NCI-H345 treated with DMSO at 0.1 percent for 48 hours (cell line): ENCODE data around the gene NPTX2.

ENCODE experiments used
- DNase-seq: peaks from one replicate; lab custom pipeline; 2025; ENCODE audit not compliant: unreplicated experiment; lab: John Stamatoyannopoulos, UW

Gene NPTX2

DNA sequence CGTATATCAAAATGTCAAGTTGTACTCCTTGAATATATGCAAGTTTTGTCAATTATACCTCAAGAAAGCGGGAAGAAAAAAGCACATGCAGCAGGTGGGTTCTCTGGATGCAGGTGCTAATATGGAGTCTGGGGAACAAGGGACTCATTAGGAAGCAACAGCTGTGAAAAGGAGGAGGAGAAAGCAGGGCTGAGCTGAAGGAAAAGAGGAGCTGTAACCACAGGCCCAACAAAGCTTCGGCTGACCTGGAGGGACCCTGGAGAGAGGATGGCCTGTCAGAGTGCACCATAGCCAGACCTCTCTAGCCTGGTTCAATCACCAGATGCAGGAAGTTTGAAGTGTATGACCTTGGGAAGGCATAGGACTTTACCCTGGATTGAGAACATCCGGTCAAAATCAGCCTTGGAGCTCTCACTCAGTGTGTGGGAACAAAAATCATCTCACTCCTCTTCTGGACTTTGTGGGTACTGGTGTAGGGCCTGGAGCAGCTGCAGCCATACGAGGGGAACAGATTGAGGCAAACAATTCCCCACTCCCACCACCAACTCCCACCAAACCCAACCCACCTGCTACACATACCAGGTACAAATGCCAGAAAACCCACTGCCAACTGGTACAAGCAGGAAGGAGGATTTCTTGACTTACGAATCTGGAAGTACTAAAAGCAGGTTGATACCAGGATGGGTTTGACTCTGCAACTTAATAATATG, 36.7 kb downstream of the NPTX2 start:
- DNase-seq: no peak

DNA sequence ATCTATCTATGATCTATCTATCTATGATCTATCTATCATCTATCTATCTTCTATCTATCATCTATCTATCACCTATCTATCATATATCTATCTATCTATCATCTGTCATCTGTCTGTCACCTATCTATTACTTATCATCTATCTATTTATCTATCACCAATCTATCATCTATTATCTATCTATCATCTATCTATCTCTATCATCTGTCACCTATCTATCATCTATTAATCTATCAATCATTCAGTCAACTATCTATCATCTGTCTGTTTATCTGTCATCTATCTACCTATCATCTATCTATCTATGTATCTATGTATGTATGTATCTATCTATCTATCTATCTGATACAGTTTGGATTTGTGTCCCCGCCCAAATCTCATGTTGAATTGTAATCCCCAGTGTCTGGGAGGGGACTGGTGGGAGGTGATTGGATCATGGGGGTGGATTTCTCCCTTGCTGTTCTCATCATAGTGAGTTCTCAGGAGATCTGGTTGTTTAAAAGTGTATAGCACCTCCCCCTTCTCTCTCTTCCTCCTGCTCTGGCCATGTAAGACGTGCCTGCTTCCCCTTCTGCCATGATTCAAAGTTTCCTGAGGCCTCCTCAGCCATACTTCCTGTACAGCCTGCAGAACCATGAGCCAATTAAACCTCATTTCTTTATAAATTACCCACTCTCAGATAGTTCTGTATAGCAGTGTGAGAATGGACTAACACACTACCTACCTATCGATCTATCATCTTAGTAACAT, 37.6 kb downstream of the NPTX2 start:
- DNase-seq: no peak

DNA sequence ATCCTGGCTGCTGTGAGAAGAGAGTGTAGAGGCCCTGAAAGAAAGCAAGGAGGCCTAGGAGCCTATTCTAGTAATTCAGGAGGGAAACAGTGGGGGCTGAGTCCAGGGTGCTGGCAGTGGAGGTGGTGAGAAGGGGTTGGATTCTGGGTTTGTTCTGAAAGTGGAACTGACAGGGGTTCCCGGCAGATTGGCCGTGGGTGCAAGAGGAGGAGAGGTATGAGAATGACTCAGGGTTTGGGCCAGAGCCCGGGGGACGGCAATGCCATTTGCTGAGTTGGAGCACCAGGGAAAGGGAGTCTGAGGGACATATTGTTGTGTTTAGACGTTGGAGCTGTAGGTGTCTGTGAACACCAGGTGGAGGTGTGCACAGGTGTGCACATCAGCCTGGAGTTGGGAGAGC, 38.5 kb downstream of the NPTX2 start:
- no peak for DNase-seq

GRCh38 chr7:98656899-98657298, 39.8 kb downstream of the NPTX2 start:
- DNase-seq: no peak

GRCh38 chr7:98657736-98658135, 40.7 kb downstream of the NPTX2 start:
- DNase-seq: no peak

DNA sequence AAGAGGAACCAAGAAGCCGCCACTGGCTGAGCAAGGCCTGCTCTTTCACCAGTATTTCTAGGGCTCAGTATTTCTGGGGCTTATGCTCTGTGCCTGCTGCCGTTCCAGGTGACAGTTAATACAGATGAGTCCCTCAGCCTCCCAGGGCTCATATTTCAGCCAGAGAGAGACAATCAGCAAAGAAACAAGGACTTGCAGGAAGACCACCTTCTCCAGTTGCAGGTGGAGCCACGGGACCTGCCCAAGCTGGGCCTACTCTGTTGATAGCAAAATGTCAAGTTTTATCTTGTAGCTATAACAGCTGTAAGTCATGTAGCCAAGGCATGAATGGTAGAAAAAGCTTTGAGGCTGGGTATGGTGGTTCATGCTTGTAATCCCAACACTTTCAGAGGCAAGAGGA, 42.7 kb downstream of the NPTX2 start:
- DNase-seq: no peak

DNA sequence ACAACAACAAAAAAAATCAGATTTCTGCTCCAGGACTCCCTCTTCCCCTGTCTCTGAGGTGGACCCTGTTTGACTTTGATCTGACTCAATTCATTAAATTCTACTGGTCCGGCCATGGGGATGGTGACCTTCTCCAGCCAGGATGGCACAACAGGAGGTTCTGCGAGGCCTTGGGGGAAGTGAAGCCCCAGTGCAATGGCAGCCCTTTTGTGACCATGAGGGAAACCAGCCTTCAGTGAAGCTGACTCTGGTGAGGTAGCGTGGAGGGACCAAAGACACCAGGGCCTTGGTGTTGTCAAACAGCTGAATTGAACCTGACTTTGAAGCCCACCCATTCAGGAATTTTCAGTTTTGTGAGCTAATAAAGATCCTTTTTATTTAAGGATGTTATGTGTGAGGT, 44.5 kb downstream of the NPTX2 start:
- DNase-seq: no peak

DNA sequence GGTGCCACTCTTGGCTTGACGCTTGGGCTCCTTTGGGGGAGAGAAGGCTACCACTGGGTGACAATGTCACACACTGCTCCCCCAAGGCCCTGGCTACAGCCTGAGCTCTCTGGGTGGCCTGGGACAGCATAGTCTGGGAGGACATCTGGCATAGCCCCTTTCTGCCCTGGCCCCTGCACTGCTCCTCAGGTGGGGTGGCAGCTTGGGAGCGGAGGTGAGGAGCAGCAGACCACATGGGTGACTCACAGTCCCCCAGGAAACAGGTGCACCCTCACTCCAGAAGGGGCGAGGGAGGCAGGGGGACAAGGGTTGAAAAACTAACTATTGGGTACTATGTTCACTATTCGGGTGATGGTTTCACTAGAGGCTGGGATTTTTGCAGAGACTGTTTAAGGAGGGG, 45.2 kb downstream of the NPTX2 start:
- DNase-seq: no peak

- DNase-seq: no peak
These were observed 47.8 kb downstream of the NPTX2 start for GRCh38 chr7:98664882-98665281.

GRCh38 chr7:98668255-98668654, 51.2 kb downstream of the NPTX2 start:
- no peak for DNase-seq

DNA sequence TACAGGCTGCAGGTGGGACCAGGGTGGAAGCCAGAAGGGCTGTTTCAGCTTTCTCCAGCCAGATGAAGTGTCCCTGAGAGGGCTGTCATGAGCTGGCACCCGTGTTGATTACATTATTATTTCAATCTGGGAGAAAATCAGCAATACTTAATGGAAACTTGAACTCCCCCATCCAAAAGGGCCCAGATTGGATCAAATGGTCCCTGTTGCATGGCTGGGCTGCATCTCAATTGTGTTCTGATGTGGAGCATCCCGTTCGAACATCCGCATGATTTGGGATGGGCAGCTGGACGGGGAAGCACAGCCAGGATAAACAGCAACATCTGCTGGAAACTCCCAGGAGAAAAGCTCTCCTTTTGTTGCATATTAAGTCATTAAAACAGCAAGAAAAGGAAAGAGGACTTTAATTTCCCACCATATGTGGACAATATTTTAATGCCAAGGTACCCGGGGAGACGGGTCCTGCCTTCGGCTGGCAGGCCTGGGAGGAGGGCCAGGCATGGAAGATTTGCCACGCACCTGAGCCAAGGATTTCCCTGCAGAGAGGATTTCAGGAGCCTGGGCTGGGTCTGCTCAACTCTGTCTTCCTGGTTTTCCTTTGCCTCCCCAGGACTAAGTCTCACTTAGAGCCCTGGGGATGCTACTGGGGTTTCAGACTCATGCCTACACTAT, 52.4 kb downstream of the NPTX2 start:
- DNase-seq: no peak

DNA sequence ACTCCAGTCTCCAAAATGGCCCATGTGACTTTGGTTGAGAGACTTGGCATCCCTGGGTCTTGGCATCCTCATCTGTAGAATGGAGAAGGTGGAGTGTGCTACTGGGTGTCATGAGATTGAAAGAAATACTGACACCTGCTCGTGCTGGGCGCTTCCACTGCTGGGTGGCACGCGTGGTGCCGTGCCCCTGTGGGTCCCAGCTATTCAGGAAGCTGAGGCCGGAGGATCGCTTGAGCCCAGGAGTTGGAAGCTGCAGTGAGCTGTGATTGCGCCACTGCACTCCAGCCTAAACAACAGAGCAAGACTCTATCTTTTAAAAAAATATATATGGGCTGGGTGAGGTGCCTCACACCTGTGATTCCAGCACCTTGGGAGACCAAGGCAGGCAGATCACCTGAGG, 53.1 kb downstream of the NPTX2 start:
- no peak for DNase-seq

DNA sequence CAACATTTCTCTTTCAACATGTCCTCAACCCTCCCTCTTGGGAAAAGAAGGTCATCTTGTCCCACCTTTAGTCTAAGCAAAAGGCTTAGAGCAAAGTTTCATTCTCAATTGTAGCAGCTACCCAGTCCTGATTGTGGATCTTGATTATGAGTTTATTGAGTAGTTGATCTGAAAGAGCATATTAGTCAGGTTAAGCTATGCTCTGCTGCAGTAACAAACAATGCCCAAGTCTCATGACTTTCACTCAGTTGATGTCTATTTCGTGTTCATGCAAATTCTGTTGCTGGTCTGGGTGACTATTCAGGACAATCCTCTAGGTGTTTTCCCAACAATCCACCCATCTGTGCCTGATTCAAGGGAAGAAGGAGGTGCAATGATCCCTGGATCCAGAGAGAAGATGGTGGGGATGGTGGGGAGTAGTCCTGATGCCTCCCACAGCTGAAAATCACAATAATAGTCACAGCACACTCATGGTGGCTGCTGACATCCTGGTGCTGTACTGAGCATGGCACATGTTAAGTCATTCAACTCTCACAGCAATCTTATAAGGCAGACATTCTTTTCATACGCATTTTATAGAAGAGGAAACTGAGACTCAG, 54.7 kb downstream of the NPTX2 start:
- no peak for DNase-seq

- no peak for DNase-seq
These were observed 57.4 kb downstream of the NPTX2 start for GRCh38 chr7:98674461-98674860.

DNA sequence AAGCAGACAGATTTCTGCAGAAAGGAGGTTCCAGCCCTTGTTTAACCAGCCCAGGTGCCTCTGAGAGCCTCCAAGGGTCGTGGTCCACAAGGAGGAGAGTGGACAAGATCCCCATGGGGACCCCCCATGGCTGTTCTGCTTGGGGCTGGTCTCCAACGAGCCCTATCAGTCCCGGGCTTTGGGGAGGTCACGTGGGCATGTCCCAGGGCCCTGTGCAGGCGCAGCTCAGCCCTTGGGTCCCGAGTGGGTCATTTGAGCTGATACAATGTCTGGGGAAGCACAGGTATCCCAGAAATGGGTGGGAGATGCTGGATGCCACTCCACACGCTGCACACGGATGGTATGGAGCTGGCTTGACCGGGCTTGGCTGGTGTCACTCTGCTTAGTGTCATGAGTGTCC, 57.8 kb downstream of the NPTX2 start:
- DNase-seq: no peak

DNA sequence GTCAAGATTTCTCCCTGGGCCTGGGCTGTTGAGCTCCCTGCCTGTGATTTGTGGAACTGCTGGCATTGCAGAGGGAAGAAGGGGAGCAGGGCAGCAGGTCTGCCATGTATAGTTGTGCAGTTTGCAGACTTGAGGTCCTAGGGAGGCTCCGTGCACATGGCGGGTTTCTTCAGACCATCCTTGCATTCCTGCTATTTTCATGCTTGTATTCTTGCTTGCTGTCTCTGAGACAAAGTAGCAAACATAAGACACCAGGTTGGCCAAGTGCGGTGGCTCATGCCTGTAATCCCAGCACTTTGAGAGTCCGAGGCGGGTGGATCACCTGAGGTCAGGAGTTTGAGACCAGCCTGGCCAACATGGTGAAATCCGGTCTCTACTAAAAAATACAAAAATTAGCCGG, 61.1 kb downstream of the NPTX2 start:
- DNase-seq: no peak
